Glomerular visceral epithelial cell (primary cell): ENCODE data around the gene CCDC183.
A peak's percentile ranks its signal among the peaks of the same experiment; 100 is the strongest.

Source experiments
- DNase-seq: peaks from one replicate; pipeline ENCODE4 v3.0.0-alpha.2; 2016; ENCODE audit errors: extremely low spot score

Gene CCDC183

DNA sequence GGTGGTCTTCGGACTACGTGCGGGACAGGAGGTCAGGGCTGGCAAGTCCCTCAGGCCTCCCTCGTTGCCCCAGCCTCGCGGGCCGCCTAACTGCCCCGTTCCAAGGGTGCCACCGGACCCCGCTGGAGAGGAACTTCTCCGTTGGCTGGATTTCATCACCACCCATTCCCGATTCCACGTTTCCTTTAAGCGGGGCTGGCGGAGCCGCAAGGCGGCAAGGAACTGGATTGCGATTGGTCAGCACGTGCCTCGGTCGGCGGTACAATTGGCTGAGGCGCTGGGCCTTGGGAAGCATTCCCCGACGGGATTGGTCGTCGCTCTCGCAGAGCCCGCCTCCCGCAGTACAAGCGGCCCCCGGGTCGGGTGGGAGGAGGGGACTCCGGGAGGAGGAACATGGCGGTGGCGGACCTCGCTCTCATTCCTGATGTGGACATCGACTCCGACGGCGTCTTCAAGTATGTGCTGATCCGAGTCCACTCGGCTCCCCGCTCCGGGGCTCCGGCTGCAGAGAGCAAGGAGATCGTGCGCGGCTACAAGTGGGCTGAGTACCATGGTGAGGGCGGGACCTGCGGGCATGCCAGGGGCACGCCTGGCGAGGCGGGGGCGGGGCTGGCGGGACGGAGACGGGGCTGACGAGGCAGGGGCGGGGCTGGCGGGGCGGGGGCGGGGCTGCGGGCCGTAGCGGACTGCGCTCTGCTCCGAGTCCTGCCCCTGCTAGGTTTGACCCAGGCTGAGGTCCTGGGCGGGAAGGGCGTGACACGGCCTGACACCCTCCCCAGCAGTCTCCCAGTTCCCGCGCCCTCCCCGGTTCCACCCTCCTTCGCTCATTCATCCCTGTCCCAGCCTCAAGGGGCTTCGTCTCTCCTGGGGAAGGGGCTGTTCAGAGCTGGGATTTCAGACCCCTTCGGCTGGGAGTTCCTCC lies 53.2 kb downstream of the CCDC183 start, which contains the start of gene PHPT1:
TSS of gene PHPT1 (plus strand) at position 372 of the 922 bp plus-strand sequence. CDS start at position 394, 22 bp downstream.
- DNase-seq: peak; percentile 99

DNA sequence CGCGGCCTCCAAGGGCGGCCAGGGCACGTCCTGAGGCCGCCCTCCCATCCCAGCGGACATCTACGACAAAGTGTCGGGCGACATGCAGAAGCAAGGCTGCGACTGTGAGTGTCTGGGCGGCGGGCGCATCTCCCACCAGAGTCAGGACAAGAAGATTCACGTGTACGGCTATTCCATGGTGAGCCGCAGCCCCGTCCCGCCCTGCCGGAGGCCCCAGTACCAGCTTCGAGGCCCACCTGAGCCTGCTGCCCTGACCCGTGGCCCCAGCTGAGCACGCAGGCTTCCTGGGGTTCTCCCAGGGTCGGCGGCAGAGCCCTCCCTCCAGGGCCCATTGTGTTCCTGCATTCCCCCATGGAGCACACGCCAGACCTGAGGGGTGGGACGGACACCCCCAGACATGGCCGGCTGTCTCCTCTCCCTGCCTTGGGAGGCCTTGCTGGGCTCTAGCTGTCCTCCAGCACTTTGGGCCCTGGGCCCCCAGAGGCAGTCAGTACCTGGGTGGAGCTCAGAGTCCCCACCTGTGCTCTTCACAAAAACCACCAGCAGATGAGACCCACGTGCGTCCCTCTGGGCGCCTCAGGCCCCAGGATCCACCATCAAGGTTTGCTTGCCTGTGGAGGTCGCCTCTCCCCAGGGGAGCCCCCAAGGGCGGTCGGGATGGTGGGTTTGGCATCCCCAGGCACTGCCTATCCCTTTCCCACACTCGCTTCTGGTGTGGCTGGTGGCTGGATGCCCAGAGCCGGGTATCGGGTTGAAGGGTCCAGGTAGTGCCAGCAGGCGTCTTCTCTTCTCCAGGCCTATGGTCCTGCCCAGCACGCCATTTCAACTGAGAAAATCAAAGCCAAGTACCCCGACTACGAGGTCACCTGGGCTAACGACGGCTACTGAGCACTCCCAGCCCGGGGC lies 54.1 kb downstream of the CCDC183 start:
- no peak for DNase-seq

DNA sequence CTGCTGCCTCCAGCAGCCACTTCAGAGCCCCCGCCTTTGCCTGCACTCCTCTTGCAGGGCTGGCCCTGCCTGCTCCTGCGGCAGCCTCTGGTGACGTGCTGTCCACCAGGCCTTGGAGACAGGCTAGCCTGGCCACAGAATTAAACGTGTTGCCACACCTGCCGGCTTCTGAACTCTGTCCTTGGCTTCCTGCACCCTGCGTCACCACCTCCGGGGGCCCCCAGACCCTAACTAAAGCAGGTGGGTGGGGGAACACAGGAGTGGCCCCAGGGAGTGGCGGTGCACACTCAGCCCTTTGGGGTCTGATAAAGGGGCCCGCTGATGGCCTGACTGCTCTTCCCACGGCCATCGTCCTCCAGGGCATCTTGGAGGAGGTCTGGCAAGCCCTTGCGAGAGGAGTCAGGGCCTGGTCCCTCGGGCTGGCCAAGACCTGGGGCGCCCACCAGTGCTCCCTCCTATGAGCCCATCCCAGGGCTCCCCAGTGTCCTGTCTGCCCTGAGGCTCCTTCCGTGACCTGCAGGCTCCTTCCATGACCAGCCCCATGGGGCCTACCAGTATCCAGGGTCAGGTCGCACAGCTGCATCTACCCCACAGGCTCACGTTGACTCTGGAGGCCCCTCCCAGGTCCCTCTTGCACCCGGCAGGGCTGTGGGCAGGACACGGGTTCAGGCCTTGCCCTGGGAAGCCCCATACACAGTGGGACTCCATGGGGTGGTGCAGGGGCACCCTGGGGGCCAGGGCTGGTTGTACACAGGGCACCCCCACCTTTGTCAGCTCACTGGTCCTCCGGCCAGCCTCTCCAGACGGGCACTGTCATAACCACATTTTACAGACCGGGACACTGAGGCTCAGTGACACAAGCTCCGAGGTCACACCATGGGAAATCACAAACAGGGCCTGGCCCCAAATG lies 55.0 kb downstream of the CCDC183 start:
- no peak for DNase-seq

DNA sequence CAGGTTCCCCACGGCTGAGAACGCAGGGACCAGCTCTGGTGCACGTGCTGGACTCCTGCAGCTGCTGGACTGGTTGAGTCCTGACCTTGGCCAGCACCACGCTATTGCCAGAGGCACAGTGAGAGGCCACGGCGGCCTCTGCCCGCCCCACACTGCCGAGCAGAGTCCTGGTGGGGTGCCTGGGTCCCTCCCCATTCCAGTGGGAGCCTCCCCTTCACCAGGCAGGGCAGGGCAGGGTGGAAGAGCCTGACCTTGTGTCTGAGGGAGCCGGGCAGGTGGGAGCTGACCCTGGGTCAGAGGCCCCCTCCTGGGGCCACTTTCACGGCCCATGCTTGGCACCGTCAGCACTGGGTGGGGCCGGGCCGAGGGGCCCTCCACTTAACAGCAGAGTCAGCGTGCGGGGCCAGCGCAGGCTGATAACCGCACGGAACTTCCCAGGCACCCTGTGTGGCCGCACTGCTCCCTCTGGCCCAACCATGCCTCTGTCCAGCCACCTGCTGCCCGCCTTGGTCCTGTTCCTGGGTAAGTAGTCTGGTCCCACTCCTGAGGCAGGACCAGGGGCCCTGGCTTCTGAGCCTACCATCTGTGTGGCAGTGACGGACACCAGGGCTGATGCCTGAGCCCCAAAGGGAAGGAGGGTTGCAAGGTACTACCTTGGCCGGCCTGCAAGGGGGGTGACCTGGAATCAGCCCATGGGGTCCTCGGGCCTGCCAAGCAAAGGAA lies 56.0 kb downstream of the CCDC183 start, which contains the start of gene MAMDC4:
TSS of gene MAMDC4 (plus strand) at position 406 of the 723 bp plus-strand sequence. CDS start at position 477, 71 bp downstream.
- no peak for DNase-seq

DNA sequence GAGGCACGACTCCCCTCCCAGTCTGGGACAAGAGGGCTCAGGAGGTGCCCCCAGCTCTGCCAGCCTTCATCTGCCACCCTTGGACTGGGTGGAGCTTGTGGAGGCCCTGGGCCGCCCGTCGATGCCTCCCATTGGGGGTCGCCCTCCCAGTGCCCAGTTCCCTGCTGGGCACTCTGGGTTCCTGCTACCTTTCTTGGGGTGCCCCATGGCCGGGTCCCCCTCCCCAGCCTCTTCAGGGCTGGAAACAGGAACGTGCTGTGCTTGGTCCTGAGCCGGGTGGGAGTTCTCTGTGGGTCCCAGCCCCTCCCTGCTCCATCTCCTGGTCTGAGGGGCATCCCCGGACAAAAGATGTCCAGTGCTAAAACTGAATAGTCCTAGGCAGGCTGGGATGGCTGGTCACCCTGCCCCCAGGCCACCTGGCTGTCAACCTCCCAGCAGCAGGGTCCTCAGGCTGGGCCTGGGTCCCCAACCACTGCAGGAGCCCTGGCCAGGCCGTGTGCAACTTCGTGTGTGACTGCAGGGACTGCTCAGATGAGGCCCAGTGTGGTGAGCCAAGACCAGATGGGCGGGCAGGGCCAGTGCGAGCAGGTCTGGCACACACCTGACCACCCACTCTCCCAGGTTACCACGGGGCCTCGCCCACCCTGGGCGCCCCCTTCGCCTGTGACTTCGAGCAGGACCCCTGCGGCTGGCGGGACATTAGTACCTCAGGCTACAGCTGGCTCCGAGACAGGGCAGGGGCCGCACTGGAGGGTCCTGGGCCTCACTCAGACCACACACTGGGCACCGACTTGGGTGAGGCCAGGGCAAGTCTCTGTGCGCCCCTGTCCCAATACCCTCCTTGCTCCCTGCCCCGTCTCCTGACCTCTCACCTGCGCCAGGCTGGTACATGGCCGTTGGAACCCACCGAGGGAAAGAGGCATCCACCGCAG lies 56.8 kb downstream of the CCDC183 start:
- DNase-seq: no peak

DNA sequence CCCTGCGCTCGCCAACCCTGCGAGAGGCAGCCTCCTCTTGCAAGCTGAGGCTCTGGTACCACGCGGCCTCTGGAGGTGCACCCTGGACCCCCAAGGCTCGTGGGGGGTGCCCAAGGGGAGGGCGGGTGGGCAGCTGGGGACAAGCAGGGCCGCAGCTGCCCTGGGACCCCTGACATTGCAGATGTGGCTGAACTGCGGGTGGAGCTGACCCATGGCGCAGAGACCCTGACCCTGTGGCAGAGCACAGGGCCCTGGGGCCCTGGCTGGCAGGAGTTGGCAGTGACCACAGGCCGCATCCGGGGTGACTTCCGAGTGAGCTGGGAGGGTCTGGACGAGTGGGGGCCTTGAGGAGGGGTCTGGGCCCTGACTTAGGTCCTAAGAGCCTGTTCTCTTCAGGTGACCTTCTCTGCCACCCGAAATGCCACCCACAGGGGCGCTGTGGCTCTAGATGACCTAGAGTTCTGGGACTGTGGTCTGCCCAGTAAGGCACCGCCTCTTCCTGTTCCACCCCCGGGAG lies 57.5 kb downstream of the CCDC183 start:
- no peak for DNase-seq

DNA sequence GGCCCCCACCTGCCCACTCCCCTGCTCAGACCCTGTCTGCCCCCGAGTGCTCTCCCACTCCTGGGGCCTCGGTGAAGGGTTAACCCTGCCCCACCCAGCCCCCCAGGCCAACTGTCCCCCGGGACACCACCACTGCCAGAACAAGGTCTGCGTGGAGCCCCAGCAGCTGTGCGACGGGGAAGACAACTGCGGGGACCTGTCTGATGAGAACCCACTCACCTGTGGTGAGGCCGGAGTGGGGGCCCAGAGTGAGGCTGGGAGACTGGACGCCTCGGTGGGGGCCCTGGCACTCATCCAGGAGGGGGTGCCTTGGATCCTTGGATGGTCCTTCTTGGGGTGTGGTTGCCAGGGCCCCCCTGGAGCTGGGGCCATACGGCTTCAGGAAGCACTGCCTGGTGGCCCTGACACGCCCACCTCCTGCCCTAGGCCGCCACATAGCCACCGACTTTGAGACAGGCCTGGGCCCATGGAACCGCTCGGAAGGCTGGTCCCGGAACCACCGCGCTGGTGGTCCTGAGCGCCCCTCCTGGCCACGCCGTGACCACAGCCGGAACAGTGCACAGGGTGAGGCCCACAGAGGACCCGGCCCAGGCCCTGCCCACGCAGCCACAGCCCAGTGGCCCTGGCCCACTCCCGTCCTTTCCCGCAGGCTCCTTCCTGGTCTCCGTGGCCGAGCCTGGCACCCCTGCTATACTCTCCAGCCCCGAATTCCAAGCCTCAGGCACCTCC lies 58.1 kb downstream of the CCDC183 start:
- DNase-seq: no peak

DNA sequence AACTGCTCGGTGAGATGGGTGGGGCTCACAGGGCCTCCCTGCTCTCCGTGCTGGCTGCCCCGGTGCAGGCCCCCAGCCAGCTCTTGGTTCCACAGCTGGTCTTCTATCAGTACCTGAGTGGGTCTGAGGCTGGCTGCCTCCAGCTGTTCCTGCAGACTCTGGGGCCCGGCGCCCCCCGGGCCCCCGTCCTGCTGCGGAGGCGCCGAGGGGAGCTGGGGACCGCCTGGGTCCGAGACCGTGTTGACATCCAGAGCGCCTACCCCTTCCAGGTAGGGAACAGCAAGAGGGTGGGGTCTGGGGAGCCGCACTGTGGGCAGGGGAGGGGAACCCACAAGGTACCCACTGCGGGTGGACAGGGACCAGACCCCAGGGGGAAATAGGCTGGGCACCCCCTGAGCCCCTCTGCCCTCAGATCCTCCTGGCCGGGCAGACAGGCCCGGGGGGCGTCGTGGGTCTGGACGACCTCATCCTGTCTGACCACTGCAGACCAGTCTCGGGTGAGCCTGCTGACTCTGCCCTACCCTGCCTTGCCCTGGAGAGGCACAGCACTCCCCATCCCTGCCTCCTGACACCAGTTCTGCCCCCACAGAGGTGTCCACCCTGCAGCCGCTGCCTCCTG lies 58.8 kb downstream of the CCDC183 start:
- DNase-seq: no peak

DNA sequence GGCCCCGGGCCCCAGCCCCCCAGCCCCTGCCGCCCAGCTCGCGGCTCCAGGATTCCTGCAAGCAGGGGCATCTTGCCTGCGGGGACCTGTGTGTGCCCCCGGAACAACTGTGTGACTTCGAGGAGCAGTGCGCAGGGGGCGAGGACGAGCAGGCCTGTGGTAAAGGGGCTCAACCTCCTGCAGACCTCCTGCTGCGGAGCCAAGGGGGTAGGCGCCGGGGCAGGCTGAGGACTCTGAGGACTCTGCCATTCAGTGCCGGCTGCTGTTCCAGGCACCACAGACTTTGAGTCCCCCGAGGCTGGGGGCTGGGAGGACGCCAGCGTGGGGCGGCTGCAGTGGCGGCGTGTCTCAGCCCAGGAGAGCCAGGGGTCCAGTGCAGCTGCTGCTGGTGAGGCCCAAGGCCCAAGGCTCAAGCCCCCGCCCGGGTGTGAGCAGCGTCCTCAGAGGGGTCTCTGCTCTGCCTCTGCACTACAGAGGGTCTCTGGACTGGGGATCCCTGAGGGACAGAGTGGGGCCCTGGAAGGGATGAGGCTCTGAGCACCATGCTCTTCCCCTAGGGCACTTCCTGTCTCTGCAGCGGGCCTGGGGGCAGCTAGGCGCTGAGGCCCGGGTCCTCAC lies 59.4 kb downstream of the CCDC183 start:
- no peak for DNase-seq

DNA sequence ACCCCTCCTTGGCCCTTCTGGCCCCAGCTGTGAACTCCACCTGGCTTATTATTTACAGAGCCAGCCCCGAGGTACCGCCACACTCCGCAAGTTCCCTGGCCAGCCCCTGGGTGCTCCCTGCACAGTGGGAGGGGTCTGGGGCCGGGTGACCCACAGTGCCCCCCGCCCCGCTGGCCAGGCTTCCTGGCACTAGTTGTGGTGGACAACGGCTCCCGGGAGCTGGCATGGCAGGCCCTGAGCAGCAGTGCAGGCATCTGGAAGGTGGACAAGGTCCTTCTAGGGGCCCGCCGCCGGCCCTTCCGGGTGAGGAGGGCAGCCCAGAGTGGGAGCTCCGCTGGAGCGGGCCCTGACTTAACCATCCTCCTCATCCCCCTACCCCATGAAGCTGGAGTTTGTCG lies 59.9 kb downstream of the CCDC183 start:
- DNase-seq: no peak

DNA sequence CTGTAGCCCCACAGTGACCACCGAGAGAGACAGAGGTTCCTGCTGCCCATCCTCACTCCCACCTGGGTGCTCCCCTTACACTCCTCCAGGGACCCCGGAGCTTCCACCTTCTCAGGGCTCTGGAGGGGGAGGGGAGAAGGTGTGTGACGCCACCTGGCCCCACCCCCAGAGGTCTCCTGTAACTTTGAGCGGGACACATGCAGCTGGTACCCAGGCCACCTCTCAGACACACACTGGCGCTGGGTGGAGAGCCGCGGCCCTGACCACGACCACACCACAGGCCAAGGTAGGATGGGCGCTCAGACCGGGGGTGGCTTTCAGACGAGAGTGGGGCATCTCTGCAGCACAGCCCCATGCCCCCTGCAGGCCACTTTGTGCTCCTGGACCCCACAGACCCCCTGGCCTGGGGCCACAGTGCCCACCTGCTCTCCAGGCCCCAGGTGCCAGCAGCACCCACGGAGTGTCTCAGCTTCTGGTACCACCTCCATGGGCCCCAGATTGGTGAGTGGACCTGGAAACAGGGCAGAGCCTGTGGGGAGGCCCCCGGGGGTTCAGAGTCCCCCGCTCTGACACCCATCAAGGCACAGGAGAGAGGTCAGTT lies 60.5 kb downstream of the CCDC183 start:
- no peak for DNase-seq

DNA sequence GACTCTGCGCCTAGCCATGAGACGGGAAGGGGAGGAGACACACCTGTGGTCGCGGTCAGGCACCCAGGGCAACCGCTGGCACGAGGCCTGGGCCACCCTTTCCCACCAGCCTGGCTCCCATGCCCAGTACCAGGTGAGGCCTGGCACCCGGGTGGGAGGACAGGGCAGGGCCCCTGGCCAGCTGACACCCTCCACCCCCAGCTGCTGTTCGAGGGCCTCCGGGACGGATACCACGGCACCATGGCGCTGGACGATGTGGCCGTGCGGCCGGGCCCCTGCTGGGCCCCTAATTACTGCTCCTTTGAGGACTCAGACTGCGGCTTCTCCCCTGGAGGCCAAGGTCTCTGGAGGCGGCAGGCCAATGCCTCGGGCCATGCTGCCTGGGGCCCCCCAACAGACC lies 61.0 kb downstream of the CCDC183 start:
- no peak for DNase-seq
